Transverse colon (tissue), 4 donors: ENCODE measurements around the gene ENTPD5. TPM values are rescaled to one million over a fixed set of nuclear protein-coding genes. Genes with fewer than 3 reads are reported as not detected.

Source experiments
- DNase-seq: peaks from one replicate; pipeline ENCODE4 v3.0.0-alpha.2; 2019
- H3K27ac ChIP-seq, 4 donors: fragments of 200-600 bp; sonication (generic); 2 replicates each; pipeline ENCODE4 v1.5.1; 2016 to 2018; ENCODE audit warnings: inconsistent platforms in 4 of 4
- H3K27me3 ChIP-seq: fragments of 200-600 bp; sonication (generic); 2 replicates; pipeline ENCODE4 v1.5.1; 2017; ENCODE audit warnings: inconsistent platforms
- H3K36me3 ChIP-seq, 4 donors: fragments of 200-600 bp; sonication (generic); 2 replicates each; pipeline ENCODE4 v1.5.1; 2017 to 2019; ENCODE audit warnings: inconsistent platforms in 4 of 4
- H3K4me1 ChIP-seq, 4 donors: fragments of 200-600 bp; sonication (generic); 2 replicates each; pipeline ENCODE4 v1.5.1; 2017 to 2020; ENCODE audit warnings: inconsistent platforms in 4 of 4
- H3K4me3 ChIP-seq, 4 donors: fragments of 200-600 bp; sonication (generic); 1 replicate in 1 of 4; 2 replicates in 3 of 4; pipeline versions ENCODE4 v1.5.1 to v1.6.1; 2017 to 2019; ENCODE audit warnings: inconsistent platforms in 4 of 4
- H3K9me3 ChIP-seq, 2 donors: fragments of 200-600 bp; sonication (generic); 2 replicates each; pipeline ENCODE4 v1.5.1; 2017 to 2019; ENCODE audit warnings: inconsistent platforms in 2 of 2
- CTCF ChIP-seq, 5 experiments: fragments of 200-600 bp in 3 of 5; fragments of 450-650 bp in 2 of 5; sonication (generic) in 3 of 5; IDR thresholded peaks; 1 replicate in 2 of 5; 2 replicates in 3 of 5; pipeline ENCODE4 v1.5.1; 2016 to 2017; ENCODE audit warnings: antibody characterized with exemption in 5 of 5, inconsistent platforms in 3 of 5, mild to moderate bottlenecking in 2 of 5, moderate library complexity in 1 of 5
- EP300 ChIP-seq: sonication (generic); formaldehyde crosslinking; IDR thresholded peaks from one replicate; pipeline ENCODE4 v1.6.1; 2017; ENCODE audit warnings: antibody characterized with exemption, low read depth
- POLR2A ChIP-seq: fragments of 450-650 bp; IDR thresholded peaks from one replicate; pipeline ENCODE4 v1.6.1; 2016; ENCODE audit warnings: antibody characterized with exemption, mild to moderate bottlenecking, moderate library complexity
- POLR2AphosphoS5 ChIP-seq, 3 donors: sonication (generic); formaldehyde crosslinking; IDR thresholded peaks; one replicate each; pipeline ENCODE4 v1.6.1; 2016; ENCODE audit warnings: antibody characterized with exemption in 3 of 3
- WGBS, 2 donors: methylation state at CpG; one replicate each; pipeline ENCODE4 v1.1.5; 2018; ENCODE audit warnings: low coverage in 1 of 2; 5-methylcytosine and 5-hydroxymethylcytosine counted together
- in situ Hi-C, 4 donors: fragments of 200-750 bp; cut with MboI; loops; one replicate each; pipeline versions ENCODE4 v1.15.0 to v1.15.1; 2017; ENCODE audit warnings: low sequenced_read_pairs in 3 of 4, low pct_ligation_motif_present in 1 of 4, low pct_unique_long_range_greater_than_20kb in 1 of 4
- intact Hi-C: fragments of 100-400 bp; cut with DNase I; formaldehyde crosslinking; loops from one replicate; pipeline ENCODE4 v1.15.1; 2023; ENCODE audit warnings: low total_unique reads
- total RNA-seq, 4 donors: library from RNA; depleted of rRNA; stranded (reverse); fragments of >200 nt; gene quantifications; one replicate each; pipeline ENCODE4 v1.1.0, GENCODE V29; 2016

The ENTPD5 gene, protein sequence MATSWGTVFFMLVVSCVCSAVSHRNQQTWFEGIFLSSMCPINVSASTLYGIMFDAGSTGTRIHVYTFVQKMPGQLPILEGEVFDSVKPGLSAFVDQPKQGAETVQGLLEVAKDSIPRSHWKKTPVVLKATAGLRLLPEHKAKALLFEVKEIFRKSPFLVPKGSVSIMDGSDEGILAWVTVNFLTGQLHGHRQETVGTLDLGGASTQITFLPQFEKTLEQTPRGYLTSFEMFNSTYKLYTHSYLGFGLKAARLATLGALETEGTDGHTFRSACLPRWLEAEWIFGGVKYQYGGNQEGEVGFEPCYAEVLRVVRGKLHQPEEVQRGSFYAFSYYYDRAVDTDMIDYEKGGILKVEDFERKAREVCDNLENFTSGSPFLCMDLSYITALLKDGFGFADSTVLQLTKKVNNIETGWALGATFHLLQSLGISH
- total RNA-seq: 100 to 1,000 TPM in 3 of 4 donors, 10 to 100 TPM in 1; 60.9 to 311 (median 219) TPM

- peak; percentile 90 for DNase-seq
- H3K9me3 ChIP-seq: no peaks in the 10 kb centered on the region
- no peaks in the 10 kb centered on the region for H3K36me3 ChIP-seq
- intact Hi-C loops (loop anchor here (1.0 kb wide), 1 partner anchor 66 kb away; the partner anchor contains the start of genes ALDH6A1 and LIN52), in situ Hi-C loops (no loop called here)
- peak; percentile 91 for TF ChIP-seq POLR2A
- TF ChIP-seq EP300: no peak
- peak; percentile 80 to 93 (median 93) for TF ChIP-seq POLR2AphosphoS5 (IDR thresholded peaks at IDR 0.05)
- TF ChIP-seq CTCF (IDR thresholded peaks at IDR 0.05): peak in 1 of 5 experiments; percentile 30
- 0% methylated on average over 58 of the region's 93 CpGs; no CpG with 5 or more reads in 1 of the 2 donors for WGBS, 2 donors
- peak within 1 kb of the TSS; percentile 58 to 79 (median 65) for H3K4me3 ChIP-seq
- peaks cover 0 to 25% (median 14%) of the 10 kb centered on the region in 4 donors for H3K4me1 ChIP-seq
- H3K27ac ChIP-seq: peak within 1 kb of the TSS; percentile 93 to 100 (median 97)
- no peaks in the 10 kb centered on the region for H3K27me3 ChIP-seq
These were observed at the start of gene ENTPD5, which contains the start of gene BBOF1 for GRCh38 chr14:74018586-74019407. Gene ENTPD5, minus strand, starts transcription at chr14:74019288. Its CDS starts 31,186 bp downstream, at chr14:73988102. Gene BBOF1, plus strand, starts transcription at chr14:74019349. Its CDS starts 130 bp downstream, at chr14:74019479.

DNA sequence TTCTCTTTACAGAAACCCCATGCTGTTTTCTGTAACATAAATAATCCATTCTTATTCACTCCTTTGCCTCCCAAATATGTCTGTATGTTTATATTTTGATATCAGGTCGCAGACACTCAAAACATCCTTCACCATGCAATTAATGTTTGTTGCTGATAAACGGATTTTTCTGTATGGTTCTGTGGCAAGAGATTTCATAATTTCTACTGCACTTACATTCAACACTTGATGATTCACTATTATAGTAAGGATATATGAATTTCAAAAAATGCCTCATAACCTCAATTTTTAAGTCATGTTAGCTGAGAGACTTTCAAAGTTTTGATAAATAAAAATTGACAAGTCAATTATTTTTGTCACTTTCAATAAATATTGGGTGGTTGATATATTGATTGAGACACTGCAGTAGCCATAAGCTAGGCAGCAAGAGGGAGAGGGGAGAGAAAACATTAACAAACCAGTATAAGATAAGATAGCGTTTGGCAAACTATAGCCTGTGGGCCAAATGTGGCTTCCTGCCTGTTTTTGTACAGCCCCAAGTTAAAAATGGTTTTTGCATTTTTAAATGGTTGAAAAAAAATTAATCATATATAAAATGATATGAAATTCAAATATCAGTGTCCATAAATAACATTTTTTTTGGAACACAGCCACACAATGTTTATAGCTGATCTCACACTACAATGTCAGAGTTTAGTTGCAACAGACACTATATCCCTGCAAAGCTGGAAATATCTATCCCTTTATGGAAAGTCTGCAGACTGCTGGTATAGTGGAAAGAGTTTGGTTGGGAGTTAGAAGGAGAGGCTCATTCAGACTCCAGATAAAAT is 46.9 kb upstream of the ENTPD5 start:
- in situ Hi-C loops: no loop called here

GRCh38 chr14:74064883-74065282 is 45.8 kb upstream of the ENTPD5 start:
- intact Hi-C loops: no loop called here
- in situ Hi-C loops: no loop called here
- no peaks in the 10 kb centered on the region for H3K4me1 ChIP-seq
- no peak overlapping the region for H3K27ac ChIP-seq
- H3K36me3 ChIP-seq: peaks cover 0 to 63% (median 17%) of the 10 kb centered on the region in 4 donors
- DNase-seq: no peak
- no peaks in the 10 kb centered on the region for H3K27me3 ChIP-seq
- no peak overlapping the region for H3K4me3 ChIP-seq
- 73 to 91% methylated on average over 3 of the region's 3 CpGs for WGBS, 2 donors
- no peaks in the 10 kb centered on the region for H3K9me3 ChIP-seq
- TF ChIP-seq POLR2AphosphoS5 (IDR thresholded peaks at IDR 0.05): no peak
- no peak for TF ChIP-seq EP300
- TF ChIP-seq POLR2A: no peak
- TF ChIP-seq CTCF (IDR thresholded peaks at IDR 0.05): no peak

More for the DNA sequence above, 46.9 kb upstream of the ENTPD5 start:
- Histone ChIP-seq H3K4me1 (no peaks in the 10 kb centered on the region), H3K4me3 (no peak overlapping the region), H3K27me3 (no peaks in the 10 kb centered on the region), H3K36me3 (peaks cover 0 to 59% (median 14%) of the 10 kb centered on the region in 4 donors), H3K9me3 (no peaks in the 10 kb centered on the region), H3K27ac (no peak overlapping the region)
- DNase-seq: no peak
- TF ChIP-seq CTCF (IDR thresholded peaks at IDR 0.05): no peak
- intact Hi-C loops: no loop called here
- 80 to 87% methylated on average over 3 of the region's 3 CpGs for WGBS, 2 donors
